NCI-H510A (cell line): Measurements from ENCODE around the gene REXO2.

Experiments
- DNase-seq: peaks from one replicate; lab custom pipeline; 2025; lab: John Stamatoyannopoulos, UW

The REXO2 gene

DNA sequence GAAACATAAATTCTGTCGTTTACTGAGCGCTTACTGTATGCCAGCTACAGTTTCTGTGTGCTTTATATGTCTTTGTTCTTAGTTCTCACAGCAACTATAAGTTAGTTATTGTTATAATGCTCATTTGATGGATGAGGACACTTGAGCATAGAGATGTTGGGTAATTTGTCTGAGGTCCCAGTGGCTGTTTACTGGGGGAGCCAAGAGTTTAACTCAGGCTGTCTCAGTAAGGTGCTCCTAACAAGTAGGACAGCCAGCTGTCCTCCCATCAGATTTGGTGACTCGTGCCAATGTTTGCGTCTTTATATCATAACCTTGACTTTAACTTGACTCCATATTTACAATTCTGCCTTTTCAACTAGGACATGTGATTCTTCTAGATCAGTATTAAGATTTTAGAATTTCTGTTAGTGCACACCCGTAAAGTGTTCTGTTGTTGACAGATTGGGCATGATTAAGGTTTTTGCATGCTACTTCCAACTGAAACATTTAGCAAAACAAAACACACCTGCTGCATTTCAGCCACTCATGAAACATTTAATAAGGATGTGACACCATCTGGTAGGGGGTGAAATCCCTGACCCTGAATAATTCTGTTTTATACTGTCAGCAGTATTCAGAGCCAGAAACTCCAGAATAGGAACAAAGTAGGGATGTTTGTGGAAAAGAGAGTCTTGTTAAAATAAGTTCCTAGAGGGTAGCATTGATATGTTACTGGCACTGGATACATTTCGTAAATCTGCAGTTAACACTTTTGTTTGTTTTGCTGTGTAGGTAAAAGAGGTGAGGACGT is 1.9 kb downstream of the REXO2 start:
- DNase-seq, result no peak

GRCh38 chr11:114441921-114442320 is 2.7 kb downstream of the REXO2 start:
- DNase-seq, result no peak

GRCh38 chr11:114442536-114442935 is 3.3 kb downstream of the REXO2 start:
- no peak for DNase-seq

DNA sequence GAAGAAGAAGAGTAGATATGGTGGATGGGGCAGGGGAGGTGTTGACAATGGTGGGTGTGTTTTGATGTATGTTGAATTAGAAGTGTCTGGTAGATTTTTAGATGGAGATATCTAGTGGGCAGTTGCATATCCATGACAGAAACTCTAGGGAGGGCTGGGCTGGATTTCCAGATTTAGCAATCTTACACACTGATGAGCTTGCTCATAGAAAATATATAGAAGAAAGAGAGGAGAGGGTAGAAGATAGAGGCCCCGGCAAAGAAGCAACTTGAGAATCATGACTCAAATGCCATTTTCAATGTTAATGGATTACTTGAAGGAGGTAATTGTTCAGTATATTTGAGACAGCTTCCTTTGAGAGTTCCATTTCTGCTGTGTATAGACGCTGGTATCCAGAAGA is 8.2 kb downstream of the REXO2 start:
- DNase-seq, result no peak

- no peak for DNase-seq
Measured at GRCh38 chr11:114447892-114448291, 8.6 kb downstream of the REXO2 start.

DNA sequence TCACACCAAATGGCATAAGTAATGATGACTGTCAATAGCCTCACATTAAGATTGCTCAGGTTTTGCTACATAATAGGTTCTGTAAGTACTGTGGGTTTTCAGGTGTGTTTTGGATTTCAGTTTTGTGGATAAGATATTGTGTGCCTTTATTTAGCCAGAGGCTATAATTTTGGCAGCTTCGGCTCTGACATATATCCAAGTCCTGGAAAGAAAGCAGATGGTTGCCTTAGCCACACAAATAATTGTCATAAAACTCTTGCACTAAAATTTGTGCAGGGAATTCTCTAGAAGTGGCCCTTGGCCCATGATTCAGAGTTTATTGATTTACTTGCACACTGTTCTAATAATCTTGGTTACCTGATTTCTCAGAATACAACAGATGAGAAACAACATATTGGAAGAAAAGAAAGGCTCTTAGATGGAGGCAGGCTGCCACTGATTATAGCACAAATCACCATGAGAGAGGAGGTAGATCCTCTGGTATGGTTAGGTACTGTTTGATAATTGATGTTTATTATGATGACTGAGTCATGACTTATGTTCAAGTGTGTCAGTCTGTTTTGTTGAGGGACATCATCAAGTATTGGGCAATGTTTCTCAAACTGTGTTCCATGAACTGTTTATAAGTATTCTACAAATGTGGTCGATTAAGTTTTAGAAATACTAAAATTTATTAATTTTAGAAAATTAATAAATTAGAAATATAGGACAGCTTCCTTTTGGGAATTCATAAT is 9.6 kb downstream of the REXO2 start:
- DNase-seq, result no peak

DNA sequence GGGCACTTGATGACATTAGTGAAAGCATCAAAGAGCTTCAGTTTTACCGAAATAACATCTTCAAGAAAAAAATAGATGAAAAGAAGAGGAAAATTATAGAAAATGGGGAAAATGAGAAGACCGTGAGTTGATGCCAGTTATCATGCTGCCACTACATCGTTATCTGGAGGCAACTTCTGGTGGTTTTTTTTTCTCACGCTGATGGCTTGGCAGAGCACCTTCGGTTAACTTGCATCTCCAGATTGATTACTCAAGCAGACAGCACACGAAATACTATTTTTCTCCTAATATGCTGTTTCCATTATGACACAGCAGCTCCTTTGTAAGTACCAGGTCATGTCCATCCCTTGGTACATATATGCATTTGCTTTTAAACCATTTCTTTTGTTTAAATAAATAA is 10.6 kb downstream of the REXO2 start:
- DNase-seq, result no peak

DNA sequence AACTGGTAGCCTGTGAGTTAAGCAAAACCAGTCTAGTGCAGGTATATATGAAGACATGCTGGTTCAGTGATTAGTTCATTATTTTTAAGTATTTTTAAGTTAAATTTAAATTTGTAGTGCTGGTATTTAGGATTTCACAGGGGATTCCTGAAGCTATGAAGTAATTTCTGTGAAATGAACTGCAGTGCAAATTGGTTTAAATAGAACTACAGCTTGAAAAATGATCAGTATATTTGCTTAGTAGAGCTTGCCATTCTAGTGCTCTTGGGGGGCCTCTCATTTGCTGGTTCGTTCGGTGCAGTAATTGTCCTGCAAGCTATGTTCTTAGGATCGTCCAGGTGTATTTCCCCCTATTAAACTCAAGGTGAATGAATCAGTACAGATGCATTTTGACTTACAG is 13.1 kb downstream of the REXO2 start:
- DNase-seq, result no peak

DNA sequence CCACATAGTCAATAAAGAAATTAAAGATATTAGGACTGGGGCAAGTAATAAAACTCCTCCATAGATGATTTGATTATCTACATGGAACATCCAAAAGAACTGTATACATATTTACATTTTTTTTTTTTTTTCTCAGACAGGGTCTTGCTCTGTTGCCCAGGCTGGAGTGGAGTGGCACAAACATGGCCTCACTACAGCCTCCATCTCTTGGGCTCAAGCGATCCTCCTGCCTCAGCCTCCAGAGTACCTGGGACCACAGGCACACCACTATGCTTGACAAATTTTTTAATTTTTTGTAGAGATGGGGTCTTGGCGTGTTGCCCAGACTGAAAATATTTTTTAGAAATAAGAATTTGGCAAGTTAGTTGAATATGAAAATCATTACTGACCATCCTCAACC is 24.7 kb downstream of the REXO2 start:
- no peak for DNase-seq

- DNase-seq, result no peak
Measured at GRCh38 chr11:114466742-114467141, 27.5 kb downstream of the REXO2 start.

DNA sequence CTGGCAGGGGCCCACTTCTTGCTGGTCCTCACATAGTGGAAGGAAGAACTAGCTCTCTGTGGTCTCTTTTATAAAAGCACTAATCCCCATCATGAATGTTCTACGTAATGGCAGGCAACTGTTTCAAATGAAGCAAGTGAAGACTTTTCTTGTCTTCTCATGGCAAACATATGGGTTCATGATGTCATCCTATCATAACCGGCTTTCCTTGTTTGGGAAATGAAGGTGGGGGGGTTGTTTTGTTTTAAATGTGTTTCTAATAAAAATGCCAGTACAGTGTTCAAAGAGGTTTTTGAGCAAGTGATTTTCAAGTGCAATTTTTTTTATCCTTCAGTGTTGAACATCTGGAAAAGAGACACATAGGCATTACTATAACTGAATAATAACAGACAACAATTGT is 33.4 kb downstream of the REXO2 start:
- DNase-seq, result no peak

- no peak for DNase-seq
Measured at GRCh38 chr11:114478001-114478410, 38.7 kb downstream of the REXO2 start.

GRCh38 chr11:114478768-114479167 is 39.5 kb downstream of the REXO2 start:
- no peak for DNase-seq

DNA sequence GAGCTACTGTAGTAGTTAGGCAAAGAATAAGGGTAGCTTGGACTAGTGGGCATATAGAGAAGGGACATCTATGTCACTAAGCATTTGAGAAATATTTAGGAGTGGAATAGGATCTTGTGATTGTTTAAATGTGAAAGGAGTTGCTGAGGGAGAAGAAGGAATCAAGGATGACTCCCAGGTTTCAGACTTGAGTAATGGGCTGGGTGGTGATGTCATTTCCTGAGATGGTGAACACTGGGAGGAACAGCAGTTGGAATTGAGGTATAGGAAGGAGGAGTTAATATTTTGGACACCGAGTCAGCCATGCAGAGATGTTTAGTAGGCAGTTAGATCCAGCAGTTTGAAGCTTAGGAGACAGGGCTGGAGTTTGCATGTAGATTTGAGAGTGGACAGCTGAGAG is 40.1 kb downstream of the REXO2 start:
- no peak for DNase-seq

DNA sequence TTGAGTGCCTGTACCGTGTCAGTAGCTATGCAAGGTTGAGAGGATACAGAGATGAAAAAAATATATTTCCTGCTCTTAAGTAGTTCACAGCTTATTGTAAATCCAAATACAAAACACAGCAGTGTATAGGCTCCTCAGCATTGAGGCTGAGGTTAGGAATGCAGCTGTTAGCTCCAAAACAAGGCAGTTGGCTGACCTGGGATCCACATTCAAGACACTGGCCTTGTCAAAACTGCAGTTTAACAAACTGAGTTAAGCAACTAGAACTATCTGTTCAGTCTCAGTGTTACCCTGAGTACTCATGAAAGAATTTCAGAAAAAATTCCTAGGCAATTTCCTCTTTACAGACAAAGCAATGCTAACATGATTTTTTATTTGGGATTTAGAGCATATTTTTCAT is 42.8 kb downstream of the REXO2 start:
- no peak for DNase-seq

GRCh38 chr11:114483929-114484328 is 44.7 kb downstream of the REXO2 start:
- DNase-seq, result no peak

GRCh38 chr11:114496915-114497314 is 57.6 kb downstream of the REXO2 start:
- DNase-seq, result no peak

DNA sequence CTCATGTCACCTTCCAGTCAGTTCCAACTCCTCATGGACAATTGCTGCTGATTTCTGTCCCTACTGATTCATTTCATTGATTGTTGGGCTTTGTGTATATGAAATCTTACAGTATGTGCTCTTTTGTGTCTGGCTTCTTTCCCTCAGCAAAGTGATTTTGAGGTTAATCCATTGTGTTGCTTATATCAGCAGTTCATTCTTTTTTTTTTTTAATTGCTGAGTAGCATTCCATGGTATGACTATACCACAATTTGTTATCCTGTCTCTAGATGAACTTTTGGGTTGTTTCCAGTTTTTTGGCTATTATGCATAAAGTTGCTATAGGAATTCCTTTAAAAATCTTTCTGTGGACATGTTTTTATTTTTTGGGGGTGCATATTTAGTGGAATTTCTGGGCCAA is 60.5 kb downstream of the REXO2 start:
- DNase-seq, result no peak
